HG02571 (cell line): Measurements from ENCODE around the gene SHOC2.

ENCODE experiments used
- ATAC-seq: cut with Tn5 transposase; IDR thresholded peaks from one replicate; pipeline ENCODE4 v1.9.1; 2021; ENCODE audit warnings: mild to moderate bottlenecking, moderate library complexity; ENCODE audit not compliant: unreplicated experiment

SHOC2 gene

GRCh38 chr10:110944792-110945396 is 25.5 kb downstream of the SHOC2 start:
- ATAC-seq, result no peak

GRCh38 chr10:110946496-110946895 is 27.1 kb downstream of the SHOC2 start:
- no peak for ATAC-seq

DNA sequence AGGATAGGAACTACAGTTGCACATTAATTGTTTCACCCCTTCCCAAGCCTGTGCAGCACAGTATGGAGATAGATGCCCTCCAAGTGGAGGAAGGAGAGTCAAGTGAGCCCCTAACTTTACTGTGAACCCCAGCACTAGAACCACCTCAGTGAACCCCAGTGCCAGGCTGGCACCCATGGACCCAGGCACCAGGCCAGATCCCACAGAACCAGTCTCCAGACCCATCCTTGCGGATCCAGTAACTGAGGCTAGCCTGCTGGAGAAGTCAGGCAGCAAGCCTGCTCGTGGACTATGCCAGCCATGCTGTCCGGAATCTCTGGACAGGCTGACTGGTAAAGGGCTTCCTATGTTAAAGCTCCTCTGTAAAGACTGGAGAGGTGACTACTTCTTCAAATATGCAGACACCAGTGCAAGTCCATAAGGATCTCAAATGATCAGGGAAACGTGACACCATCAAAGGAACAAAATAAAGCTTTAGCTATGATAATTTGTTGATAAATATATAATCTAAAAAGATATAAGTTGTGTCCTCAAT is 27.7 kb downstream of the SHOC2 start:
- ATAC-seq, result no peak

GRCh38 chr10:110951381-110951780 is 32.0 kb downstream of the SHOC2 start:
- ATAC-seq, result no peak

- no peak for ATAC-seq
These were observed 38.2 kb downstream of the SHOC2 start for GRCh38 chr10:110957606-110958005.

DNA sequence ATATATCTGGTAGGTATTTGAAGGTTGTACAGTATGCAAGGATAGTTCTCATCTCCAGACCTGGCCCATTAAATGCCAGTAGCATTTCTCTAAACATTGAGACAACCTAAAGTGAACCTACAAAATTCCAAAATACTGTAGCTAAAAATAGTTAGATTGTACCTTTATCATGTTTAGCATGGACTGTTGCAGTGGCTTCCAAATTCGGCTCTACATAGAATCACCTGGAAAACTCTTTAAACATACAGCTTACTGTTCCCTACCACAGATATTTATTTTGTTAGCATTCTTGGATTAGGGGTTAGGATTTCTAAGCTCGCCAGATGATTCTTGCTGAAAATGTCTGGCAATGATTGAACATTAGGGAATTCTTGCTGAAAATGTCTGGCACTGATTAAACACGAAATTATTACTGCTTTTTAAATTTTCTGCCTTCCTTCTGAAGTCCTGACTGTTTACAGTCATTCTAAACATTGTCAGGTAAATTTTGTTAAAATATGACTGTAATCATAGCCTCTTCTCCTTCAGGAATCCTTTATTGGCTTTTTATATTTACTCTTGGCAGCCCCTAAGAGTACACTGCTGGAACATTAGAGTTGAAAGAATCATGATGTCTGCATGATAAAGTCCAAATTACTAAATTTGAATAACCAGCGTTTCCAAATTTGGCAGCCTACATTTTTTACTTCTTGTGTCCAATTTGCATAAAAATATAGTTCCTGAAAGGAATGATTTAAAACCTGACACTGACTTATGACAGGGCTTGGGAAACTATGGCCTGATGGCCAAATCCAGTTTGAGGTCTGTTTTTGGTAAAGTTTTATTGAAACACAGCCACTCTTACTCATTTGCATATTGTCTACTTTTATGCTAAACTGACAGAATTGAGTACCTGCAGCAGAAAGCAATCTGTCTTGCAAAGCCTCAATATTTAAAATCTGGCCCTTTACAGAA is 40.3 kb downstream of the SHOC2 start:
- no peak for ATAC-seq

GRCh38 chr10:110960333-110960712 is 40.9 kb downstream of the SHOC2 start:
- ATAC-seq, result no peak

DNA sequence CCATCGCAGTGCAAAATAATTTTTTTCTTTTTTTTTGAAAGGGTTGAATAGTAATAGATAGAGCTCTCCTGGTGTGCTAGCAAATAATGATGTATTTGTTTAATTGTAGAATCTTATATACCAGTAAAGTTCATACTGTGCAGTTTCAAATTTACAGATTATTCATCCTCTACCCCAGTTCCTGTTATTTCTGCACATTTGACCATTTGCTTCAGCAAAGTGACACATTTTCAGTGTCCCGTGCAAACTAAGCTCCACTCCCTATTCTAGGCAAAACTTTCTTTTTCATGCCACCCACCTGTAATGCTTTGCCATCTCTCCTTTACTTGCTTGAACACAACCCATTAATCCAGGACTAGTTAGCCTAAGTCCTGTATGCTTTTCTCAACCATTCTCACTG is 43.0 kb downstream of the SHOC2 start:
- no peak for ATAC-seq

GRCh38 chr10:110963162-110963561 is 43.8 kb downstream of the SHOC2 start:
- no peak for ATAC-seq

DNA sequence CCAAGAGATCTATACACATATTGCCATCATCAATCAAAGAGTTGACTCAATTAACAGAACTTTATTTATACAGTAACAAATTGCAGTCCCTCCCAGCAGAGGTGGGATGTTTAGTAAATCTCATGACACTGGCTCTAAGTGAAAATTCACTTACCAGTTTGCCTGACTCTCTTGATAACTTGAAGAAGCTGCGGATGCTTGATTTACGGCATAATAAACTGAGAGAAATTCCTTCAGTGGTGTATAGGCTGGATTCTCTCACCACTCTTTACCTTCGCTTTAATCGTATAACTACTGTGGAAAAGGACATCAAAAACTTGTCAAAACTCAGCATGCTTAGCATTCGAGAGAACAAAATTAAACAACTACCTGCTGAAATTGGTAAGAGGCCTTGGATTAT is 45.3 kb downstream of the SHOC2 start:
- no peak for ATAC-seq

GRCh38 chr10:110965216-110965615 is 45.8 kb downstream of the SHOC2 start:
- no peak for ATAC-seq

DNA sequence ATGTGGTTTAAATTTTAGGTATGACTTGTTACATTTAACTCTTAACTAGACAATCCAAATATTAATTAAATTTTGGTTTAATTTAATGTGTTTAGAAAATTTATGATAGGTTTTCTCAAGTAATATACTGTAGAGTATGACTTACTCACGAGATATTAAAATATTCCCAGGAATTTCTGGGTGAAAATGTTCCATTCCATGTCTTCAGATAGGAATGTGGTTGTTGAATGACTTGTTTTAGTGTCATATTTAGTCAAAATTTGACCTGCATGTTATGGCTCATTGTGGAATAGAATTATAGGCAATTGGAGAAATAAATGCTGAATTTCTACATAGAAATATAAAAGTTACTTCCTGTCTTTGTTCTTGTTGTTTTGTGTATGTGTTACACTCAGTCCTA is 46.7 kb downstream of the SHOC2 start:
- no peak for ATAC-seq

GRCh38 chr10:110967009-110967630 is 47.7 kb downstream of the SHOC2 start:
- no peak for ATAC-seq

DNA sequence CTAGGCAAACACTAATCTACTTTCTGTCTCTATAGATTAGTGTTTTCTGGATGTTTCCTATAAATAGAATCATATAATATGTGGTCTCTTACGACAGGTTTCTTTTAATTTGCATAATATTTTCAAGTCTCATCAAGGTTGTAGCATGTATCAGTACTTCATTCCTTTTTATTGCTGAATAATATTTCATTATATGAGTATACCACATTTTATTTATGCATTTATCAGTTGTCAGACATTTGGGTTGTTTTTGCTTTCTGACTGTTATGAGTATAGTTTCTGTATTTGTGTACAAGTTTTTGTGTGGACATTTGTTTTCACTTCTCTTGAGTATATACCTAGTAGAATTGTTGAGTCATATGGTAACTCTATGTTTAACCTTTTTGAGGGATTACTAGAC is 48.2 kb downstream of the SHOC2 start:
- no peak for ATAC-seq

GRCh38 chr10:110969183-110969582 is 49.8 kb downstream of the SHOC2 start:
- ATAC-seq, result no peak

DNA sequence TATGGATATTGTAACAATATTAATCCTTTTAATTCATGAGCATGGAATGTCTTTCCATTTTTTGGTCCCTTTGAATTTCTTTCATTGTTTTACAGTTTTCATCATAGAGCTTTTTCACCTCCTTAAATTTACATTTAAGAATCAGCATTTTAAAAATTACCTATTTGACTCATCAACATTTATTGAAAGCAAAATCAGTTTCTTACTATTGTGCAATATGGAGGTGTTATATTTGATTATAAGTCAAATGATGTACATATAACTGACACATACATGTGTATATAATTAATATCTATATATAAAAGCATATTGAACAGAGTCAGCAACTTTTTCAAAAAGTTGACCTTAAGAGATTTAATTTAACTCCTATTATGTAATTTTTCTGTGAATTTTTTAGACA is 52.2 kb downstream of the SHOC2 start:
- no peak for ATAC-seq

GRCh38 chr10:110972231-110973134 is 53.1 kb downstream of the SHOC2 start:
- ATAC-seq, result no peak

- no peak for ATAC-seq
These were observed 54.0 kb downstream of the SHOC2 start for GRCh38 chr10:110973400-110973799.

DNA sequence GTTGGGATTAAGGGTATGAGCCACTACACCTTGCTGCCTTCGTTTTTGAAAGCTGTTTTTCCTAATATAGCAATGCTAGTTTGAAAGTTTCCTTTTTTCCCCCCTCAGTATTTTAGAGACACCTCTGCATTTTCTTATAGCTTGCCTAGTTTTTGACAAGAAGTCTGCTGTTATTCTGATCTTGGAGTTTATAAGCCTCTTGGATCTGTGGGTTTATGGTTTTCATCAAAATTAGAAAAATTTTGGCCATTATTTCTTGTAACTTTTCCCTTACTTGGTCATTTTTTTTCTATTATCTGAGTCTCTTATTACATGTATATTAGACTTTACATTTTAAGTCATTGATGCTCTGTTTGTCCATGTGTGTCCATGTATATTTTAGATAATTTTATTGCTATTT is 57.2 kb downstream of the SHOC2 start:
- no peak for ATAC-seq

- no peak for ATAC-seq
These were observed 58.3 kb downstream of the SHOC2 start for GRCh38 chr10:110977662-110978061.

- ATAC-seq, result no peak
These were observed 58.8 kb downstream of the SHOC2 start for GRCh38 chr10:110978204-110978603.
